Stimulated activated CD8-positive, alpha-beta memory T cell treated with anti-CD3 and anti-CD28 coated beads, Interleukin-12 subunit alpha, Interleukin-12 subunit beta, amount 100 ng/mL, for 24 hours (primary cell): Measurements from ENCODE around the gene NRAS.
A peak's percentile ranks its signal among the peaks of the same experiment; 100 is the strongest.
"Not testable (repeated sequence)": the region's sequence is repeated elsewhere in the genome, so short reads cannot be mapped to it uniquely, and the experiment has no call there.

ENCODE experiments used
- DNase-seq: peaks from one replicate; pipeline ENCODE4 v3.0.0-alpha.2; 2020; ENCODE audit errors: extremely low read depth

The NRAS gene

GRCh38 chr1:114716304-114717170 is at the start of gene NRAS:
TSS of gene NRAS (minus strand) at chr1:114716771. CDS start at chr1:114716160, 611 bp downstream.
- DNase-seq: peak; percentile 95

GRCh38 chr1:114764689-114765088 is 48.1 kb upstream of the NRAS start:
- DNase-seq: no peak

GRCh38 chr1:114758256-114758832 is 41.8 kb upstream of the NRAS start:
- no peak for DNase-seq

GRCh38 chr1:114757455-114758255 is 41.1 kb upstream of the NRAS start, which contains the start of gene CSDE1:
TSS of gene CSDE1 (minus strand) at chr1:114757984. CDS start at chr1:114739890, 18,094 bp downstream.
- peak; percentile 85 for DNase-seq

GRCh38 chr1:114756949-114757454 is 40.4 kb upstream of the NRAS start:
- no peak for DNase-seq

- no peak for DNase-seq
Observed at GRCh38 chr1:114756009-114756892, 39.7 kb upstream of the NRAS start.

- no peak for DNase-seq
Observed at GRCh38 chr1:114755006-114755931, 38.7 kb upstream of the NRAS start.

GRCh38 chr1:114753702-114754101 is 37.1 kb upstream of the NRAS start:
- DNase-seq: not testable (repeated sequence)

- no peak for DNase-seq
Observed at GRCh38 chr1:114753143-114753542, 36.6 kb upstream of the NRAS start.

GRCh38 chr1:114750780-114751179 is 34.2 kb upstream of the NRAS start:
- DNase-seq: no peak

- DNase-seq: no peak
Observed at GRCh38 chr1:114749835-114750234, 33.3 kb upstream of the NRAS start.

GRCh38 chr1:114746450-114747121 is 30.0 kb upstream of the NRAS start:
- no peak for DNase-seq

- DNase-seq: no peak
Observed at GRCh38 chr1:114745291-114745690, 28.7 kb upstream of the NRAS start.

GRCh38 chr1:114741963-114742746 is 25.6 kb upstream of the NRAS start:
- DNase-seq: no peak

- no peak for DNase-seq
Observed at GRCh38 chr1:114740331-114740730, 23.8 kb upstream of the NRAS start.

GRCh38 chr1:114737314-114737849 is 20.8 kb upstream of the NRAS start:
- DNase-seq: no peak

- DNase-seq: no peak
Observed at GRCh38 chr1:114735479-114735878, 18.9 kb upstream of the NRAS start.

GRCh38 chr1:114729782-114730181 is 13.2 kb upstream of the NRAS start:
- DNase-seq: no peak
